Osteocyte (in vitro differentiated cells): ENCODE measurements around the gene JAK1. TPM values are rescaled to one million over a fixed set of nuclear protein-coding genes. Genes with fewer than 3 reads are reported as not detected.
A peak's percentile ranks its signal among the peaks of the same experiment; 100 is the strongest.
"Not testable (repeated sequence)": the region's sequence is repeated elsewhere in the genome, so short reads cannot be mapped to it uniquely, and the experiment has no call there.

ENCODE experiments used
- DNase-seq: peaks from one replicate; pipeline ENCODE4 v3.0.0; 2021; ENCODE audit warnings: mixed read lengths; ENCODE audit not compliant: unreplicated experiment; ENCODE audit errors: extremely low spot score
- H3K27ac Mint-ChIP-seq: one replicate; pipeline ENCODE4 v1.8.0; 2021; ENCODE audit warnings: mild to moderate bottlenecking, mixed read lengths; ENCODE audit not compliant: unreplicated experiment
- H3K27me3 Mint-ChIP-seq: one replicate; pipeline ENCODE4 v1.8.0; 2021; ENCODE audit warnings: mixed read lengths; ENCODE audit not compliant: unreplicated experiment
- H3K36me3 Mint-ChIP-seq: one replicate; pipeline ENCODE4 v1.8.0; 2021; ENCODE audit warnings: mixed read lengths; ENCODE audit not compliant: unreplicated experiment
- H3K4me1 Mint-ChIP-seq: one replicate; pipeline ENCODE4 v1.8.0; 2021; ENCODE audit warnings: mixed read lengths; ENCODE audit not compliant: unreplicated experiment
- H3K4me3 Mint-ChIP-seq: one replicate; pipeline ENCODE4 v1.8.0; 2021; ENCODE audit warnings: mild to moderate bottlenecking, moderate library complexity, mixed read lengths; ENCODE audit not compliant: unreplicated experiment
- H3K9me3 Mint-ChIP-seq: one replicate; pipeline ENCODE4 v1.8.0; 2021; ENCODE audit warnings: mixed read lengths; ENCODE audit not compliant: unreplicated experiment
- total RNA-seq: library from RNA; stranded (reverse); gene quantifications from 2 replicates; pipeline ENCODE4 v1.2.1, GENCODE V29; 2021
- TF ChIP-seq, protein P1 (sequence below): fragments of 200-600 bp; sonication (generic); IDR thresholded peaks from 2 replicates; pipeline ENCODE4 v1.5.0; 2021; ENCODE audit warnings: antibody characterized with exemption, mild to moderate bottlenecking, moderate library complexity

Gene JAK1
- total RNA-seq, 1 donor from 2014 or later, result 103 TPM

DNA sequence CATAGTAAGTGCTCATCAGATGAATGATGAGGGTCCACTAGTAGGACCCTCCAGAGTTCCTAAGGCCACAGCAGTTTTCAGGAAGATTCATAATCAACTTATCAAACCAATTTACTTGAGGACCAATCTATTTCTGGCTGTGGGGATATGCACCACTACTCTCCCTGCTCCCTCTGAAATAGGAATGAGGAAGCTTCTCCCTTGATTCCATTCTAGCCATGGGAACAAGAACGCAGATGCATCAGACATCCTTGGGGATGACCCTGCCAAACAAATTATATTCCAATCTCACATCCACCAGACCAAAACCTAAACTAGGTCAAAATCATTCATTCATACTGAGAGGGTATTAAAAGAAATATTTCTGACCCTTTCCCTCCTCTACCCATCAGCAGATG lies 31.5 kb downstream of the JAK1 start:
- Mint-ChIP-seq H3K27me3 (no peaks in the 10 kb centered on the region), H3K4me3 (no peak overlapping the region), H3K9me3 (peaks cover 4% of the 10 kb centered on the region), H3K4me1 (peaks cover 39% of the 10 kb centered on the region), H3K36me3 (peaks cover 8% of the 10 kb centered on the region), H3K27ac (peak overlapping the region; percentile 98)
- TF ChIP-seq, protein P1, sequence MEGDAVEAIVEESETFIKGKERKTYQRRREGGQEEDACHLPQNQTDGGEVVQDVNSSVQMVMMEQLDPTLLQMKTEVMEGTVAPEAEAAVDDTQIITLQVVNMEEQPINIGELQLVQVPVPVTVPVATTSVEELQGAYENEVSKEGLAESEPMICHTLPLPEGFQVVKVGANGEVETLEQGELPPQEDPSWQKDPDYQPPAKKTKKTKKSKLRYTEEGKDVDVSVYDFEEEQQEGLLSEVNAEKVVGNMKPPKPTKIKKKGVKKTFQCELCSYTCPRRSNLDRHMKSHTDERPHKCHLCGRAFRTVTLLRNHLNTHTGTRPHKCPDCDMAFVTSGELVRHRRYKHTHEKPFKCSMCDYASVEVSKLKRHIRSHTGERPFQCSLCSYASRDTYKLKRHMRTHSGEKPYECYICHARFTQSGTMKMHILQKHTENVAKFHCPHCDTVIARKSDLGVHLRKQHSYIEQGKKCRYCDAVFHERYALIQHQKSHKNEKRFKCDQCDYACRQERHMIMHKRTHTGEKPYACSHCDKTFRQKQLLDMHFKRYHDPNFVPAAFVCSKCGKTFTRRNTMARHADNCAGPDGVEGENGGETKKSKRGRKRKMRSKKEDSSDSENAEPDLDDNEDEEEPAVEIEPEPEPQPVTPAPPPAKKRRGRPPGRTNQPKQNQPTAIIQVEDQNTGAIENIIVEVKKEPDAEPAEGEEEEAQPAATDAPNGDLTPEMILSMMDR, result no peak
- DNase-seq, result no peak

- Mint-ChIP-seq H3K27ac (peak overlapping the region; percentile 98), H3K9me3 (peaks cover 6% of the 10 kb centered on the region), H3K4me3 (peak overlapping the region; percentile 56), H3K36me3 (peaks cover 10% of the 10 kb centered on the region), H3K27me3 (no peaks in the 10 kb centered on the region), H3K4me1 (peaks cover 39% of the 10 kb centered on the region)
- DNase-seq, result no peak
- TF ChIP-seq, protein P1, result no peak
Observed at GRCh38 chr1:64934115-64934877, 32.1 kb downstream of the JAK1 start.

GRCh38 chr1:64933296-64934070 lies 32.9 kb downstream of the JAK1 start:
- Mint-ChIP-seq H3K27ac (peak overlapping the region; percentile 98), H3K4me1 (peaks cover 38% of the 10 kb centered on the region)
- DNase-seq, result no peak

GRCh38 chr1:64932962-64933295 lies 33.4 kb downstream of the JAK1 start:
- Mint-ChIP-seq H3K27ac (peak overlapping the region; percentile 98), H3K36me3 (peaks cover 10% of the 10 kb centered on the region), H3K4me1 (peaks cover 41% of the 10 kb centered on the region), H3K9me3 (peaks cover 6% of the 10 kb centered on the region), H3K27me3 (no peaks in the 10 kb centered on the region), H3K4me3 (no peak overlapping the region)
- DNase-seq, result no peak
- TF ChIP-seq, protein P1, result no peak

More at GRCh38 chr1:64933296-64934070, 32.9 kb downstream of the JAK1 start:
- Mint-ChIP-seq H3K36me3 (peaks cover 10% of the 10 kb centered on the region), H3K9me3 (peaks cover 6% of the 10 kb centered on the region), H3K27me3 (no peaks in the 10 kb centered on the region), H3K4me3 (peak overlapping the region; percentile 56)
- TF ChIP-seq, protein P1, result no peak

GRCh38 chr1:64930640-64931039 lies 35.7 kb downstream of the JAK1 start:
- H3K27ac Mint-ChIP-seq, H3K27me3 Mint-ChIP-seq, H3K36me3 Mint-ChIP-seq, H3K9me3 Mint-ChIP-seq, DNase-seq, H3K4me3 Mint-ChIP-seq: not testable (repeated sequence)
- H3K4me1 Mint-ChIP-seq, result peaks cover 45% of the 10 kb centered on the region
